ENCODE data around the gene TFDP3. TPM values are rescaled to one million over a fixed set of nuclear protein-coding genes. Genes with fewer than 3 reads are reported as not detected.

TFDP3 gene
- total and polyA plus RNA-seq, 2 of the 4 experiments (the other 2 are of a cell fraction), result not detected

GRCh38 chrX:133251204-133251603 is 33.0 kb upstream of the TFDP3 start:
- H4K8ac ChIP-seq (ENCODE audit: low read depth in 2 of 2, low read length in 2 of 2), result no peak overlapping the region
- H3K4me1 ChIP-seq (ENCODE audit: control insufficient read depth, insufficient read depth, low read length), result no peaks in the 10 kb centered on the region
- H3K36me3 ChIP-seq (ENCODE audit: control insufficient read depth, insufficient read depth, low read length), result no peaks in the 10 kb centered on the region
- no peak overlapping the region for H2AK5ac ChIP-seq (ENCODE audit: low read depth, low read length)
- no peak overlapping the region for H3K4me2 ChIP-seq (ENCODE audit: low read depth, low read length)
- no peak overlapping the region for H3K9ac ChIP-seq (ENCODE audit: low read depth, low read length)
- H2AK9ac ChIP-seq (replicated peaks; ENCODE audit: low read depth, low read length, poor library complexity), result no peak overlapping the region
- no peak overlapping the region for H4K5ac ChIP-seq (ENCODE audit: low read depth, low read length)
- H3K9me1 ChIP-seq (ENCODE audit: insufficient read depth, low read length), result no peaks in the 10 kb centered on the region
- H3K56ac ChIP-seq (ENCODE audit: extremely low read depth, insufficient read depth, low read length), result no peak overlapping the region
- H3K79me1 ChIP-seq (ENCODE audit: low read depth in 1 of 2, low read length in 2 of 2), result no peaks in the 10 kb centered on the region
- in situ Hi-C loops (cut with MboI; ENCODE audit: low sequenced_read_pairs), result no loop called here
- H2BK120ac ChIP-seq (ENCODE audit: low read depth, low read length), result no peak overlapping the region
- H3K4me3 ChIP-seq (ENCODE audit: insufficient read depth, low read depth, low read length), result no peak overlapping the region
- peaks cover 11% of the 10 kb centered on the region for H3K9me3 ChIP-seq (ENCODE audit: control insufficient read depth, insufficient read depth, low read length)
- no peak overlapping the region for H2BK20ac ChIP-seq (ENCODE audit: low read depth, low read length)
- no peak overlapping the region for H2AFZ ChIP-seq (replicated peaks; ENCODE audit: low read length, poor library complexity)
- dilution Hi-C loops (cut with HindIII; ENCODE audit: low sequenced_read_pairs, unreplicated experiment), result no loop called here
- H3K27me3 ChIP-seq (ENCODE audit: control insufficient read depth, insufficient read depth, low read length), result peaks cover 1% of the 10 kb centered on the region
- ATAC-seq (ENCODE audit: low read depth) (no peak), DNase-seq (no peak)
- H3K23ac ChIP-seq (ENCODE audit: low read depth, low read length), result no peak overlapping the region
- H2BK15ac ChIP-seq (ENCODE audit: low read depth, low read length), result no peak overlapping the region
- H4K91ac ChIP-seq (ENCODE audit: insufficient read depth, low read depth, low read length), result no peak overlapping the region
- ChIA-PET POLR2A (ENCODE audit: unreplicated experiment) (no interaction called here), CTCF (no interaction called here)
- no TSS peak for BruUV-seq (replicated peaks)
- no peak overlapping the region for H3K27ac ChIP-seq (ENCODE audit: insufficient read depth, low read length)
- TF ChIP-seq SMC3 (IDR thresholded peaks at IDR 0.05; ENCODE audit: low read depth, low read length) (no peak), CEBPB (IDR thresholded peaks at IDR 0.05; ENCODE audit: low read depth, low read length) (no peak), MAZ (IDR thresholded peaks at IDR 0.05; ENCODE audit: borderline replicate concordance, low read depth, low read length) (no peak), CHD1 (IDR thresholded peaks at IDR 0.05; ENCODE audit: low read depth, low read length) (no peak), CTCF (conservative IDR thresholded peaks at IDR 0.05; ENCODE audit: low read depth, low read length) (no peak), ELK1 (IDR thresholded peaks at IDR 0.05; ENCODE audit: borderline replicate concordance, low read depth, low read length) (no peak), POLR2A (IDR thresholded peaks at IDR 0.05; ENCODE audit: low read depth, low read length) (no peak), NFE2L2 (IDR thresholded peaks at IDR 0.05; ENCODE audit: low read depth, low read length) (no peak)
- intact Hi-C loops (cut with micrococcal nuclease), result no loop called here
- no peak overlapping the region for H2BK5ac ChIP-seq (ENCODE audit: low read depth, low read length, poor library complexity, severe bottlenecking)
- H3K4ac ChIP-seq (ENCODE audit: low read depth, low read length), result no peak overlapping the region
- no peaks in the 10 kb centered on the region for H4K20me1 ChIP-seq (ENCODE audit: insufficient read depth, low read length)
- WGBS, 2 experiments (ENCODE audit: extremely low coverage in 2 of 2, insufficient read length in 1 of 2), result no CpG with 5 or more reads among the region's 5 CpGs
- no peak overlapping the region for H3K14ac ChIP-seq (replicated peaks; ENCODE audit: low read depth, low read length)
- no peak overlapping the region for H3K18ac ChIP-seq (ENCODE audit: low read depth, low read length)

All from IMR-90 (cell line).